GM18868 (cell line): ENCODE results near the gene PRDM16.

Source experiments
- ATAC-seq: cut with Tn5 transposase; IDR thresholded peaks from one replicate; pipeline ENCODE4 v1.9.1; 2021; ENCODE audit warnings: mild to moderate bottlenecking, moderate library complexity; ENCODE audit not compliant: unreplicated experiment

PRDM16 gene

DNA sequence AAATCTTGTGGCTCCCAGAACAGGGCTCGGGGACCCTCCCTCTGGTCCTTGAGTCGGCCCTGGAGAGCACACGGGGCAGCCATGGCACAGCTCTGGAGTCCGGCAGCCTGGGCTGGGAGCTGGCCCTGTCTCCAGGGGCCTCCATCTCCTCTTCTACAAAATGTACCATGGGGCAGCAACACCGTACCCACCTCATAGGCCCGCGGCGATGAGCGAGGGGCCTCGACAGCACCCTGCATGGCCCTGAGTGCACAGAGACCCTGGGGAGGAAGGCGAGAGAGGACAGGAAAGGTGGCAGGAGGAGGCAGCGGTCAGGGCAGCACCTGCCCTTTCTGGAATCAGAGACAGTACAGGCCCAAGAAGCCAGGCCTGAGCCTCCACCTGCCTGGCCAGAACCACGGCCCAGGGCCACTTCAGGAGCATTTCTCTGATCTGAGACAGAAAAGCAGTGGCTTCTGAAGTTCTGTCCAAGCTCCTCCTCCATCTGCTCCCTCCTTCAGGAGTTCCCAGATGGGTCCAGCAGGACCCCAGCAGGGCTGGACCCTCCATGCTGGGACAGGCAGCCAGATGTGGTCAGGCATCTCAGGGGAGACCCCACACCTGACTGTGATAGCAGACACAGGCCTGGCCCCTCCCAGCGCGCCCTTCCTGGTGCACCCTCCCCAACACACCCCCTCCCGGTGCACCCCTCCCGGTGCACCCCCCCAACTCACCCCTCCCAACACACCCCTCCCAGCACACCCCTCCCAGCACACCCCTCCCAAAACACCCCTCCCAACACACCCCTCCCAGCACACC, 309.6 kb downstream of the PRDM16 start:
- ATAC-seq = no peak

DNA sequence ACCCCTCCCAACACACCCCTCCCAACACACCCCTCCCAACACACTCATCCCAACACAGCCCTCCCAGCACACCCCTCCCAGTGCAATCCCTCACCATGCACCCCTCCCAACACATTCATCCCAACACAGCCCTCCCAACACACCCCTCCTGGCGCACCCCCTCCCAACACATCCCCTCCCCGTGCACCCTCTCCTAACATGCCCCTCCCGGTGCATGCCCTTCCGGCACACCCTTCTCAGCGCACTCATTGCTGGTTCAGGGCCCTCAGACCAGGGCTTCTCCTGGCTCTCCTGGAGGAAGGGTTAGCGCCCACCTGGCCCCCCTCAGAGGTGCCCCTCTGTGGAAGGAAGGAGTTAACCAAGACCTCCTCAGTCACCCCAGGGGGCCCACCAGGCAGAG, 310.9 kb downstream of the PRDM16 start:
- no peak for ATAC-seq

DNA sequence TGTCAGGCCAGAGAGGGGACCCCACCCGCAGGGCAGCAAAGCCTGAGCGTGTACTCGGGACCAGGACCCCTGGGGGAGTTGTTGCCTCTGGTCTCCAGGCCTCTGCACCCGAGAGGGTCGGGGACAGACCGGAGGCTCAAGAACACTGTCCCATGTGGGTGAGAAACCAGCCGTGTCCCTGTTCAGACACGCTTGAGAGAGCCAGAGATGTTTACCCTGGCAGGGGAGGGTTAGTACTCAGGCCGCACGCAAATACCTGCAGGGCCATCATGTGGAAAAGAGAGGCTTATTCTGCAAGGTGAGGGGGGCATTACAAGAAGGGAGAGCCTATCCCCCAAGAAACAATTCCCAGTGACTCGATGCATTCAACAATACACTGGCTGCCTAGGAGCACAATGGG, 311.5 kb downstream of the PRDM16 start:
- no peak for ATAC-seq

DNA sequence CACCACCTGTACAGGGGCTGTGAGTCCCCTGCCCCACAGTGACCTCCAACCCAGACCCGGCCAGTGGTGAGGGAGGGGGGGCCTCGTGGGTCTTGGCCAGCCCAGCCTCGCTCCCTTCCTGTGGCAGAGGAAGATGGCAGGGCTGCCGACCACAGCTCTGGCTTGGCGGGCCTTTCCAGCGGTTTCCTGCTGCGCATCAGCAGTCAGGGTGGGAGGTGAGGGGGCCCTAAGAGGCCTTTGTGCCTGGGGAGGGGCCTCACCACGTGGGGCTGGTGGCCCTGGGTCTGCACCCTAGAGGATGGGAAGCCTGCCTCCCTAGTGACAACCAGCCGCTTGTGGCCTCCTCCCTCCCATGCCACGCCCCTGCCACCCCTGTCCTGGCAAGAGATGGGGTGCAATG, 312.9 kb downstream of the PRDM16 start:
- no peak for ATAC-seq

DNA sequence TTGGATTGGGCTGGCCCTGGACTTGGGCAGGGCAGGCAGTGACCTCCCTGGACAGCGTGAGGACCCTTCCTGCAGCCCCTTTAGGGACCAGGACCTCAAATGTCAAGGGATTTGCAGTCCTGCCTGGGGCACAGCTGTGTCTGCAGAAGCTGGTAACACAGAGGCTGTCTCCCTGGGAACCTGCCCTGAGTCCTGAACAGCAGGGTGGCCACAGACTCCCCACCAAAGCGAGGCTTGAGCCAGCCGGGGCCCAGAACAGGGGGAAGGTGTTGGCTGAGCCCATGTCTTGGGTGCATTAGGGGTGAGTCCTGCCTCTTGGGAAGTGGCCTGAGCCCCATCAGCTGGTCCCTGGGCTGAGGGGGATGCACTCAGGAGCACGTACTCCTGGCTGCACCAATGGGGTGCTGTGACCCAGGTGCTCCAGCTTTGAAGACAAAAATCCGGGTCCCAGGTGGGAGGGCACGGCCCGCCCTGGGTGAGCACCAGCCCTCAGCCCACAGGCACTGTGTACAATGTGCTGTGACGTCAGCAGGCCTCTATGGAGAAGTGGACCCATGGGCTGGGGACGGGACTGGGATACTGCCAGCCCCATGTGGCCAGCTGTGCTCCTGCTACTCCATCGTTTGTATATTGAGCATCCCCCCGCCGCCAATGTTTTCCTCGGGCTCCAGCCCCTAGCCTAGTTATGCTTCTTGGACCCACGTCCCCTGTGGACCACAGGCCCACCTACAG, 313.5 kb downstream of the PRDM16 start:
- no peak for ATAC-seq

DNA sequence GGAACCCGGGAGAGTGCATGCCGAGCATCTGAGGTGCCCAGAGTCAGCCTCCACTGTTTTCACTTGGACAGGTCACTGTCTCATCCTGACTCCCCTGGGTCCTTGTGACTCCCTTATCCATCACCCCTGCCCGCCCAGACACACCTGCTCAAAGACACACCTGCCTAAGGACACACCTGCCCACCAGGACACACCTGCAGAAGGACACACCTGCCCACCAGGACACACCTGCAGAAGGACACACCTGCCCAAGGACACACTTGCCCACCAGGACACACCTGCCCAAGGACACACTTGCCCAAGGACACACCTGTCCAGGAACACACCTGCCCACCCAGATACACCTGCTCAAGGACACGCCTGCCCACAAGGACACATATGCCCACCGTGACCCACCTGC, 314.7 kb downstream of the PRDM16 start:
- ATAC-seq = no peak

DNA sequence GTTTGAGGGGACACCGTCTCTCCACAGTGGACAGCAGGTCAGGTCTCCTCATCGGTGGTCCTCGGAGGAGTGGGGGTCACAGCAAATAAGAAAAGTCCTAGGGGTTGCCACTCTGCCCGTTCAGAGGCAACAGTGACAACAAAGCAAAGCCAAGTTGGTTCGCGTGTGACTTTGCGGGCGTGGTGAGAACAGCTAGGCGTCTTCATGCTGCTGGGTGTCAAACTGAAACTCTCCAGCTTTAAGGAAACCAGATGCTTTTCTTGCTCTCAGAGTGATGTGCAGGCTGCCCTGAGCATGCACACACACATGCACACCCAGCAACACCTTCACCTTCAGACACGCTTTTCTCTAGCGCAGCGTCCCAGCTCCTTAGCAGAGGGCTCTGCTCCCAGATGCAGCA, 315.4 kb downstream of the PRDM16 start:
- ATAC-seq = no peak

DNA sequence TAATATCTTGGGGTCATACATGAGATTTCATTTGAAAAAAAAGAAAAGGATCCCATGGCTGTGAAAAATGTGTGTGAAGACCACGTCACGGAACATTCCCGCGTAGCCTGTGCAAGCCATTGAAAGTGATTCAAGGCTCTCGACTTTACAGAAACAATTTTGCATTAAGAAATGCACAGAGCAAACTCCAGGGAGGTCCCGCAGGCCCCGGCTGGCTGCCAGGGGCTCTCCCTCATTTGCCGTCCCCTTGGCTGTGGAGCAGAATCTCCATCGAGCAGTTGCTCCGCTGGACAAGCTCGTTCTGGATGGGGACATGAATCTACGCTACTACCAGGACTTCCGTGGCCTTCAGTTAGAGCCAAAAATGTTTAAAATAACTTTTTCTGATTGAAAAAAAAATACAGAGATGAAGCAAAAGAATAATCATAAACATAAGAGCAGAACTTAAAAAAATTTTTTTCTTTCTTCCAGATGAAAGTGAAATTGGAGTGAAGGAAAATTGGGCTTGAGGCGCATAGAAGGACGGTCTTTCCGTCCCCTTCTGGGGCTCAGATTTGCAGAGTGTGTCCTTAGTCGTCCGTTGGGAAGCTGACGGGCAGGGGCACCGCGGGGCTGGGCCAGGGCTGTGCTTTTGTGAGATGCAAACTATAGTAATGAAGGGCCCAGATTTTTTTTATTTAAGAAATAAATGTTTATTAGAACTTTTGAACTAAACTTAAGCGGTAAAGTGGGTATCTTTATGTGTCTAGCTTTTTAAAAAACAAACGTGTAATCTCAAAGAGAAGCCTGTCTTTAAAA, 317.4 kb downstream of the PRDM16 start:
- no peak for ATAC-seq

DNA sequence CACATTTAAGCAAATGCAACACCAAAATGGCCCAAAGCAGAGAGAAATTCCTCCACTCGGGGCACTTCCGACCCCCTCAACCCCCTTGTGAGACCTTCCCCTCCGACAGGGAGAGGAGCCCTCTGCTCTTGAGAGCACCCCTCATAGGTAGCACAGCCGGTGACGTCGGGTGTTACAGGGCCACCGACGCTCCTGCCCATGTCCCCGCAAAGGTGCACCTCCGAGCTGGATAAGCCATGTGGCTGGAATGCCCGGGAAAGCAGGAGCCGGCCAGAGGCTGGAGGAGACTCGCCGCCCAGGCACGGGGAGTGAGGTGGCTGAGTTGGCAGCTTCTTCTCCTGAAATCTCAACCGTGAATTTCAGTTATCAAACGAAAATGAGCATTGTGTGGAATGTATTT, 318.4 kb downstream of the PRDM16 start:
- ATAC-seq = no peak

DNA sequence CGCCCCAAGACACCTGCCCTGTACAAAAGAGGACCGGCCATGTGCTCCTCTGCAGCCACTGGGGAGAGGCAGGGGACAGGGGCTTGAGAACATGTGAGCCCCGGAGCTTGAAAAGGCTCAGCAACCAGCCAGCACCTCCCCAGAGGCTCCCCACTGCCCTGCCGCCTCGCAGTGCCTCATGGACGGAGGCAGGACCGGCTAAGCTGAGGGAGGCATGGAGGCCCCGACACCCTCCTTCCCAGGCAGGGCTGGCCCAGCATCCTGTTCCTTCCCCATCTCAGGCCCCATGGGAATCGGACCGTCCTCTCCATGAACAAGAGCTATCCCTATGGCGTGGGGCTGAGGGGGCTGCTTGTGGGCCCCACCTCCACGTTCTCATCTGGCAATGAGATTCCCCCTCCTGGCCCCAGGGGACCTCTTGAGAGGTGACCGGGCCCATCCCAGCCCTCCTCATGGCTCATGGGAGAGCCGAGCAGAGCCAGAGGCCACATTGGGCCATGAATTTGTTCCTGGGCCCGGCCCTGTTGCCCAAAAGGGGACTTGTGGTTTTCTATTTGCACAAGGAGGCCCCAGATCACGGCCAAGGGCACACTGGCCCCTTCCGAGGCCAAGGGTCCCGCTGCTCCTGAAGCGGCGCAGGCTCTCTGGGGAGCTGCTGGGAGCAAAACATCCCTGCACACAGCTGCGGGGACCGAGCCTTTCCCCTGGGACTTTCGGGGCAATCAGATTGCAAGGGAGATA, 320.3 kb downstream of the PRDM16 start:
- no peak for ATAC-seq

DNA sequence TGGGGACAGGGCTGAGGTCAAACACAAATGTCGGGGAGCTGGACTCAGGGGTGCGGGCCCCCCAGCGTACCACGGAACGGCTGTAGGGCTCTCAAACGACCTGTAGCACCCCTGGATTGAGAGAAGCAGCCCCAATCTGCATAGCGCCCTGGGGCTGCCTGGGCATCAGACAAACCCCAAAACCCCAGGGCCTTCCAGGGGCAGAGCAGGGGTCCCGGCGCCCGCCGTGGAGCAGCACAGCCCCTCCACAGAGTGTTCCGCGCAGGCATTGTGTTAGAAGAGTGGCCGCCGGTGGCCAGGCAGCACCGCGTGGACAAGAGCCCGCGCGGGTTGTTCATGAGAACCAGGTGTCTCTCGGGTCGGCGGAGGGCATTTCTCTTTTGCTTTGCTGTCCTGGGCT, 321.3 kb downstream of the PRDM16 start:
- no peak for ATAC-seq

DNA sequence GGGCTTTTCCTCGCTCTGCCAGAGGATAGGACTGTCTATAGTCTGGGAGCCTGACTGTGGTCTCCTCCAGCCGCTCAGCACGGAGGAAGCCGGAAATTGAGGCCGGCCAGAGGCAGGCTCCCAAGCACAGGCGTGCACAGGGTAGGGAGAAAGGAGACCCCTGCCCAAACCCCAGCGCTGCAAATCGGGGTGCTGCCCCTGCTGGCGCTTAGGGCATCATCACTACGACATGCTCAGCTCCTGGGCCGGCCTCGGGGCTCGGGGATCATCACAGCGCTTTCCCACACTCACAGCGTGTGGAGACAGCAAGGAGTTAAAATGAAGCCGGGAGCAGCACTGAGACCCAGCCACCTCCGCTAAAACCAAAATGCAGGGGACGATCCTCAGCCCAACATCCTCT, 322.7 kb downstream of the PRDM16 start:
- ATAC-seq = no peak

DNA sequence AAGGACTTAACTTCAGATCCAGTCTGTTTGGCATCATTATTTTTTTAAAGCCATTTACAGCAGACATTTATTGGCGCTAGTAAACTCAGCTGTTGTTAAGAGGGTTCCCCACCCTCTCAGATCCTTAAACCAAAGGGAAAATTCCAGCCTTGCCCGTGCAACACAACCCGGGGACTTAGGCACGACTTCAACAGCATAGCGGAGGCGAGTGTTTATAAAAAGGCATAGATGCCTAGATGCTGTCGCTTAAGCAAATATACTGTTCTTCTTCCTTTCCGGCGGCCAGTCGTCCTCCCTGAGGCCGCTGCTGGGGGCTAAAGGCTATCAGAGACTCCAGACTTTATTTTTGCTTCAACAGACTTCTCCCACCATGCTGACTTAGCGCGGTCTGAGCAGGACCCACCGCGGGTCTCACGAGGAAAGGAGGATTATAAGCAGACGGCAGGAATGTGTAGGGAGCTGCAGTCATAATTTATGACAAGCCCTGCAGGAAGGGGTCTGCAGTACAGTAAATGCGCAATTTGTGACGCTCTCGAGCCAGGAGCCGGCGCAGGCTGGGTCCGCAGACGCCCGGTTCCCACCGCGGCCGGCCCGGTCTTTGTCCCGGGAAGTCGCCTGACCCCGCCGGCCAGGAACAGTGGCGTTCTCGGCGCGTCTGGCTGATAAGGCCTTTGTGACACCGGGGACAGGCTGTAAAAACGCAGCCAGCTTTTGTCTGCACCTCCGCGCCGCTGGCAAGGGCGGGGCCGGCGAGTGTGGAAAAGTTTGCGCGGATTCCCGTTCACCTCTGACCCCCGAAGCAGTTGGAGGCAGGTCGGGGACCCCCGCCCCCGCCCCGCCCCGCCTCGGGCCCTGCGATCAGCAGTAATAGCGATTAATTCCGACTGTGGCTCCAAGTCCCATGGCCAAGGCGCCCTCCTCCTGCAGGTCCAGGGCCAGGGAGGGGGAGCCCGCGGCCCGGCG, 324.3 kb downstream of the PRDM16 start:
- no peak for ATAC-seq

DNA sequence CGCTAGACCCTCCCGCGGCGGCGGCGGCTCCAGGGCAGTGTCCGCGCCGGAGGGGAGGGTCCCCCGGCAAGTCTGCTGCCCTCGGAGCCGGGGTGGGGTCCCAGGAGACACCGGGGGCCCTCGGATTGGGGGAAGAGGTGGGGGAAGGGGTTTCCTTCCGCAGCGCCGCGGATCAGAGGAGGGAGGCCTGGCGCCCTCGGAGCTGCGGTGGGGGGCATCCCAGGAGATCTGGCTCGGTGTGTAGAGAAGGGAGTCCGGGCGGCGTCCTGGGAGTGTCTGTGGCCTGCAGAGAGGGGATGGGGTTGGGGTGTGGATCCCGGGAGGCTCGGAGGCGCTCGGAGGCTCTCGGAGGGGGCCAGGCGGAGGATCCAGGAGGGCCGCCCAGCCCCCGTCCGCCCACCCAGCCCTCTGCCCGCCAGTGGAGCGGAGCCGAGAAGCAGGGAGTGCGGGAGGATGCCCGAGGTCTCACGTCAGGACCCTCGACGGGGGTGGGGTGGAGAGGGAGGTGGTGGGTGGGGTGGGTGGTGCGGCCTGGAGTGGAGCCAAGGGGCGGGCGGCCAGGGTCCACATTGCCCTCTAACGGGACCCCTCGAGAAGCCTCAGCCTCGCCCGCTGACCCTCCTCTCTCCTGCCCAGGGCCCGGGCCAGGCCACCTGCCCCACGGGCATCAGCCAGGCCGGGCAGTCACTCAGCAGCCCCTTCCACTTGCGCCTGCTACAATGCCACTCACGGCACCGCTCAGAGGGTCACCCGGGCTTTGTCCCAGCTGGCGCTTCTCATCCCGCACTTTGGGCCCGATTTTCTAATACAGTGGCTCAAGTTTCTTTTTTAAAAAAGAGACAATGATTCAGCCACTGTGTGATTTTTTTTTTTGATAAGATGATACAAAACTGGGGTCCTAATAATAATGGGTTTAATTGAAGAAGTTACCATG, 325.3 kb downstream of the PRDM16 start:
- no peak for ATAC-seq

DNA sequence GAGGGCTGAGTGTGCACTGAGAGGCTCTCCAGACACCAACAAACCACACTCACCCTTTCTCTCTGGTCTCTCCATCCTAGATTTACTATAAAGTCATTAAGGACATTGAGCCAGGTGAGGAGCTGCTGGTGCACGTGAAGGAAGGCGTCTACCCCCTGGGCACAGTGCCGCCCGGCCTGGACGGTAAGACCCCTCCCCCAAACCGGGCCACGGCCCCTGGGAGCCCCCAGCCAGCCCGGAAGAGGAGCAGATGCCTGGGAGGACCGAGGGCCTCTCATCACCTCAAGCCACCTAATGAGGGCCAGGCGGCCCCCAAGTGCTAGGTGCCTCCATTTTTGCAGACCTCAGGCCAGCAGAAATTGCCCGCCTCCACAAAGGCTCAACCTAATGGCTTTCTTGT, 327.4 kb downstream of the PRDM16 start:
- no peak for ATAC-seq

DNA sequence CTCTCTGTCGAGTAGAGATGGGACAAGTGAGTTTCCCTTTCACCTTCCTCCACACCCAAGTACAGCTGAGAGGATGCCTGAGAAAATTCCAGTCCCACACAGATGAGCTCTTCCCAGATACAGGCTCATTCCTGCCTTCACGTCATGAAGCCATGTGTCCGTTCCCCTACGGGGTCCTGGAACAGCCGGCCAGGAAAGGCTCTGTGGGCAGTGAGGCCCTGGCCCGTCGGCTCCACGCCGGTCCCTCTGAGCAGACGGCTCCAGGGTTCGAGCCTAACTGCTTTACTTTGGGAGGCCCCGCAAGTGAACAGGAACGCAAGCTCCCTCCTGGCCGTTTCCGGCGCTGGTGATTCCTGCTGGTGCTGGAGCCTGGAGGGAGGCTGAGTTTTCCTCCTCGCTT, 328.3 kb downstream of the PRDM16 start:
- ATAC-seq = no peak

DNA sequence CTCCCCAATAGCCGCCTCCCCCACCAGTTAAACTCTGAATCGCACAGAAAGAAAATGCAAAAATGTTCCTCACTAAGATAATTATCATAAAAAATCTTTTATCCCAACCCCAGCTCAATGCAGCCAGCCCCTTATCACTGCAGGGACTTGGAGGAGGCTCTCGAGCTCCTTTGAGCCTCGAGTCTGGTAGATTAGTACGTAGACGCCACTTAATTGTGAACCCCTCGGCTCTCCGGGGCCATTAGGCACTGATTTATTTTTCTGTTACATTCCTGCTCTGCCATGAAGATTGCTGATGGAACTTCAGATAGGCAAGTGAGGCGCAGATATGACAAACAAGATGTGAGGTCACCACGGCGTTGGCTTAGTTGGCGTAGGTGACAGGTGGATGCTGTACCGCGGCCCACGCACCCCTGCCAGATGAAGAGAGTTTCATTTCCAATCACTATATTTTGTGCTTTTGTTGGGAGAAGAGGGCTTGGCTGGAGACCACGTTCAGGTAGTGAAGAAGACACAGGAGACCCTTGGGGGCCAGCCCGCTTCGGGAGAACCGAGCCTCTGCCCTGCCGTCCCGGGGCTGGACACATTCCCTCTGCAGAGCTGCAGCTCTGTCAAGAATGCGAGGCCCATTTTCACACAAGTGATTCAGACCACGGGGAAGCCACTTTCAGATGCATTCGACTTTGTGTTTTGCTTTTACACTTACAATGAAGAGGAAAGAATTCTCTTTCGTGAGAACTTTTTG, 329.6 kb downstream of the PRDM16 start:
- ATAC-seq = no peak

DNA sequence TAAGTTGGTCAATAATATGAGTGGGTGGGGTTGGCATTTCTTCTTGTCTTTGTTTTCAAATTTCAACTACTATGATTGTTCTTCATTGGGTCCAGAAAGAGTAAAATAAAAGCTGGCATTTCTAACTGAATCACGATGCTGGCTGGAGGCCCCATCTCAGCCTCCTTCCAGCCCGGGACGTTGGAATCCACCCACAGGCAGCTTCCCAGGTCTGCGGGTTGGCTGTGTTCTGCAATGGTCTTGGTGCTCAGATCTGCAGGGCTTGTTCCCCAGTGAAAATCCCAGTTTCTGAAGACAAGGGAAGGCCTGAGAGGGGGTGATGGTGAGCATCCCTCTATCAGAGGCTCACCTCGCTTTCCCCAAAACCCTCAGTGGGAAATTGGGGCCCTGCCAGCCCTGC, 330.7 kb downstream of the PRDM16 start:
- ATAC-seq = no peak
